MM.1S (cell line): Measurements from ENCODE around the gene LRRC8D.

Experiments used
- EZH2 ChIP-seq: fragments of 300-600 bp; sonication (generic); optimal IDR thresholded peaks from 2 replicates; pipeline ENCODE3; 2017; ENCODE audit warnings: low read depth, mild to moderate bottlenecking, antibody characterized with exemption, low read length, mixed read lengths
- EZH2phosphoT487 ChIP-seq: fragments of 300-600 bp; sonication (generic); IDR thresholded peaks from 2 replicates; pipeline ENCODE4 v1.6.1; 2018; ENCODE audit warnings: antibody characterized with exemption, low read length

DNA sequence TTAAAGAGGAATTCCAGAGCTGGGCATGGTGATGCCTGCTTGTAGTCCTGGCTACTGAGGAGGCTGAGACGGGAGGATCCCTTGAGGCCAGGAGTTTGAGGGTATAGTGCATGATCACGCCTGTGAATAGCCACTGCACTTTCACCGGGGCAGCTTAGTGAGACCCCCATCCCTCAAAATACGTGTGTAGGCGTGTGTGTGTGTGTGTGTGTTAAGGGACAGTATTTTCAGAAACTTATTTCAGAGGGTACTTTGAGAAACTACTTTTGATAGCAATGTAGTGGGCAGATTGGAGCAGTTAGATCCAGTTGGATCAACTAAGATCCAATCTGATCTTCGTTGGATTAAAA lies 62.2 kb downstream of the LRRC8D start:
- TF ChIP-seq EZH2phosphoT487 = no peak
- TF ChIP-seq EZH2 = no peak
